DND-41 (cell line): ENCODE results near the gene SLC39A8.

Source experiments
- CTCF ChIP-seq: IDR thresholded peaks from 2 replicates; pipeline ENCODE4 v1.5.1; 2012; ENCODE audit warnings: borderline replicate concordance, low read length, moderate library complexity, mild to moderate bottlenecking; ENCODE audit not compliant: poor library complexity, severe bottlenecking; ENCODE audit errors: extremely low read depth
- EZH2 ChIP-seq: IDR thresholded peaks from 3 replicates; pipeline ENCODE4 v1.6.1; 2012; ENCODE audit warnings: borderline replicate concordance, low read depth, mild to moderate bottlenecking, moderate library complexity, low read length, inconsistent platforms; ENCODE audit not compliant: severe bottlenecking

- TF ChIP-seq CTCF, result no peak
- no peak for TF ChIP-seq EZH2
Measured at GRCh38 chr4:102223461-102223860, 121.8 kb downstream of the SLC39A8 start.
